Activated CD4-positive, alpha-beta T cell treated with anti-CD3 and anti-CD28 coated beads for 48 hours (primary cell): ENCODE results near the gene AGXT2.
A peak's percentile ranks its signal among the peaks of the same experiment; 100 is the strongest.
"Not testable (repeated sequence)": the region's sequence is repeated elsewhere in the genome, so short reads cannot be mapped to it uniquely, and the experiment has no call there.

Experiments used
- DNase-seq: peaks from one replicate; pipeline ENCODE4 v3.0.0-alpha.2; 2020

The AGXT2 gene

DNA sequence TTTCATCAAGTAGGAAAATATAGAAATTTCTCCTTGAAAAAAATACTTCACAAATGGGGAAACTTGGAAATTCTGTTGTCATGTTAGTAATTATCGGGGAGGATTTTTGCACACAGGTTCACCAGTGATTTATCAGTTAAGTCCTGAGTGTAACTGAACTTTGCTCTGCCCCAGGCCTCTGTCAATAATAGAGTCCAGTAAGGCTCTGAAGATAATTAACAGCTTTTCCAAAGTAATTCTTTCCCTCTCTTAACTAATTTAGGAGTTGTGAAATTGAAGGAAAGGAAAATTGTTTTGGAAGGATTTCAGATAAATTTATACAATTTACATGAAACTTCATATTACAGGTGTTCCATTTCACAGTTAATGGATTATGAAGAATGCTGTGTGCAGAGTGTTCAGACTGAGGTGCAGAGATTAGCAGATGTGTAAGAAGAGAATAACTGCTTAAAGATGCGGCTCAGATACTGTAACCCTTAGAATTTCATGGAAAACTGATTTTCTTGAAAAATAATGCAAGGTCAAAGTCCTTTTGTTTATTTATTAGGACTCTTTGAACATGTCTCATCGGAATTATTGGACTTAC, 2.9 kb upstream of the AGXT2 start:
- DNase-seq: no peak

DNA sequence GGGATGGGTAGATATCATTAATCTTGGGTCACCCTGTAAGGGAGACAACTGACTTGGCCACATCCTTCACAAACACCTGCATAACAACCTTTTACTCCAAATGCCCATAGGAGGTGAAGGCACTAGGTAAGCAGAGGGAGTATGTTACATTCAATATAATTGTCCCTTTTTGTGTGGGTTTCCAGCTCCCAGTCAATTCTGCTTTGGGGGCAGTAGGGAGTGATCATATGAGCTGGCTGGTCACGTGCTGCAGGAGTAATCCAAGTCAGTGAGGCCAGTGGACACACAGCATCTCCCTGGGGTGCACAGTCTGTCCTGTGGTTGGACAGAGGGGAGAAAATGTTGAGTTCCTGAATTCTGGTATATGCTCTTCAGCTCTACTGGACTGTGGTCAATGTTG, 1.2 kb upstream of the AGXT2 start:
- DNase-seq: no peak

DNA sequence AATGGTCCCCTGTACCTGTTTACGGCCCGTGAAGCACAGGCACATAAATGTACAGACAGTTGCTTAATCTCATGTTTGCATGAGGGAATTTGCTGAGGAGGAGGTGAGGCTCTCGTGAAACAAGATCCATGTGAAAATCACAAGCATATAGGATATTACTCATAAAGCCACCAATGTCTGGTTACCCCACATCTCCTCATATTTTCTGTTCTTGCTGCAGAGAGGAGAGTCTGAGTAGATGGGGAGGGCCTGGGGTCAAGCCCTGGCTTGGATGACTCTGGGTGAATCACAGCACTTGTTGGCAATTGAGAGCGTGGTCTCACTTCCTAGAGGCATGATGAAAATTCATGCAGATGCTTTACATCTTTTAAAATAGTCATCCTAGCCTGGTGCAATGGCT, 975 bp downstream of the AGXT2 start:
- DNase-seq: peak; percentile 6

GRCh38 chr5:35045280-35045679, 2.5 kb downstream of the AGXT2 start:
- no peak for DNase-seq

- DNase-seq: no peak
Measured at GRCh38 chr5:35044649-35045048, 3.1 kb downstream of the AGXT2 start.

GRCh38 chr5:35042781-35043180, 5.0 kb downstream of the AGXT2 start:
- no peak for DNase-seq

DNA sequence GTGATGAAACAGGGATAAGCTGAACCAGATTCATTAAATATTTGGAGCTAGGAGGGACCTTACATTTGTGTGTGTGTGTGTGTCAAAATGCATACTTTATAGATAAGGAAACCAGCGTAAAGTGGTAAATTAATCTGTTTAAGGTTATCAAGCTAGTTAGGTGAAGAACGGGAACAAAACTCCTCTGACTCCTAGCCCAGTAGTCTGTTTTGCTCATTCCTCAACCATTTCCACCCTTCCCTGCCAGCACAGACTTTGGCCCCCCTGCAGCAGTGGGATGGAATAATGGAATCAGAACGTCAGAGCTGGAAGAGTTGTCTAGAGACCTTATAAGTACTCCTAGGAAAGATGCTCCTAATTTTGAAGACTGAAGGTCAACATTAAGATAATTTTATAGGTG, 6.5 kb downstream of the AGXT2 start:
- DNase-seq: no peak

- DNase-seq: no peak
Measured at GRCh38 chr5:35038891-35039290, 8.9 kb downstream of the AGXT2 start.

DNA sequence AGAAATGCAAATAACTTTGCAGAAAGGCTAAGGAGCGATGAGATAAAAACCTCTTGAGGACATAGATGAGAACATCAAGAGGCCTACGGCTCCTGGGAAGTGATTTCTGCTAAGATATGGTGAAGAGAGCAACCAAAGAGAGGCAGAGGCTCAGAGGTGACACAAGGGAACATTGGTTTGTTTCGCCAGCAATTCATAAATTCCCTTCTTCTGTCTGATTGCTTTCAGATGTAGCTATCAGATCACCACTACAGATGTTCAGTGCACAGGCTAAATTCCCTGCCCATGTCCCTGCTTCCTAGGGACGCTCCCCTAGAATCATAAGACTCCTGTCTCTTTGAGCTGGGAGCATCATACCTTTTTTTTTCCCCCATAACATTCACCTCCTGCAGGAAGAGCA, 11.2 kb downstream of the AGXT2 start:
- DNase-seq: no peak

DNA sequence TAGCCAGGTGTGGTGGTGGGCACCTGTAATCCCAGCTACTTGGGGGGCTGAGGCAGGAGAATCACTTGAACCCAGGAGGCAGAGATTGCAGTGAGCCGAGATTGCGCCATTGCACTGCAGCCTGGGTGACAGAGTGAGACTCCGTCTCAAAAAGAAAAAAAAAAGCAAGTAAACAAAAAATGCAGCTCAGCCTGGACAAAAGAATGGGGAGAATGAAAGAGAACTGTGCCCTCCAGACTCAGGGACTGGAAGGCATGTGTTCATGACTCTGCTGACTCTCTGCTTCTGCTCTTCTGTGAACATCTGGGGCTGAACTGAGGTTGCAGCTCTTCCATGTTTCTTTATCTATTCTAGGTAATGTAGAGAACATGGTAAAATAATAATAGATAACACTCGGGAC, 11.8 kb downstream of the AGXT2 start:
- DNase-seq: not testable (repeated sequence)

DNA sequence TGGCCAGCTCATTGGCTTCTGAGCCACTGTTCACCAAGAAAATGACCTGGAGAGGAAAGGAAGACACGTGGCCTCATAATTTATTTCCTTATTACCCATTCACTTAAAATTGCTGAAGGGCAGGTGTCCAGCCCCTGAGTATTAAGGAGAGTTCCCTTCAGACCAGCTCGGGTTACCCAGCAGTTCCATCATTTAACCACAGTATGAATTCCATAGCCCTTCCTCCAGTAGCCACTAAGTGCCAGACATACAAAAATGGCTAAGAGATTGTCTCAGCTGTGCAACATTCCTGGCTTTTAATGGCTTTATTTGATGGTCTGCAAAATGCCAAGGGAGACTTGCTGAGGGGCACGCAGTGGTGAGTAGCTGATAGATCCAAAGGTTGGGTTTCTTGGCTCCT, 12.5 kb downstream of the AGXT2 start:
- no peak for DNase-seq

GRCh38 chr5:35032356-35032755, 15.4 kb downstream of the AGXT2 start:
- DNase-seq: no peak

- no peak for DNase-seq
Measured at GRCh38 chr5:35031276-35031675, 16.5 kb downstream of the AGXT2 start.

- DNase-seq: no peak
Measured at GRCh38 chr5:35030426-35031100, 17.2 kb downstream of the AGXT2 start.

DNA sequence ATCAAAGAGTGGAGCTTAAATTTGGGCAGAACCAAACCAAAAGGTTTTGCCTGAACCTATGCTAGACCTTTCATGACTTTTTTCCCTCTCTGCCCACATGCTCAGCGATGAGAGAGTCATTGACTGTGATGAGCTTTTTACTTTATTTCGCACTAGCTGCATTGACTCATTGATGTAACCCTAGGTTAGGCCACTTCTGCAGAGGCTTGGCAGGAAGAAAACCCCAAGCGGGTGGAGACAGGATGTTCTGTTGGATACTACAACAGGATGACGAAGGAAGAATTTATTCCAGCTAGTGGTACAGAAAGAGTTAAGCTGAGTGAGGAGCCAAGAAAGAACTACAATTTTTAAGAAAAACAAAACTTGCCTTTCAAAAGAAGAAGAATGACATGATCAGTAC, 18.4 kb downstream of the AGXT2 start:
- DNase-seq: peak; percentile 3

DNA sequence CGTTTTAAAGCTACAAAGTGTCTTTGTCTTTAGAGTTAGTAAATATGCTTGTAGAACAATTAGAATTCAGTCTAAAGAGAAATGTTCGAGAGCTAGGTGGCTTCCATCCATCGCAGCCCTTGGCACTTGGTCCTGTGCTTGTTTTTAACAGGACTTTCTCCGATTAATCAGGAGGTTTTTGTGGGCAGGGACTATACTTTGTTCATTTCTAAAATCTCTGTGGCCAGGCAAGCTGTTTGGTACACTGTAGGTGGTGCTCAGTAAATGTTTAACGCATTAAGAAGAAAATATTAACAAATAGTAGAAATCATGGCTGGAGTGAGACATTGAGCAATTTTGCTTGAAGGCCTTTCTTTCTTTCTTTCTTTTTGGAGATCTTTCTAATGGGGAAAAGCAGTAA, 20.8 kb downstream of the AGXT2 start:
- DNase-seq: no peak

GRCh38 chr5:35026280-35026840, 21.4 kb downstream of the AGXT2 start:
- no peak for DNase-seq

- DNase-seq: no peak
Measured at GRCh38 chr5:35024911-35025510, 22.7 kb downstream of the AGXT2 start.

DNA sequence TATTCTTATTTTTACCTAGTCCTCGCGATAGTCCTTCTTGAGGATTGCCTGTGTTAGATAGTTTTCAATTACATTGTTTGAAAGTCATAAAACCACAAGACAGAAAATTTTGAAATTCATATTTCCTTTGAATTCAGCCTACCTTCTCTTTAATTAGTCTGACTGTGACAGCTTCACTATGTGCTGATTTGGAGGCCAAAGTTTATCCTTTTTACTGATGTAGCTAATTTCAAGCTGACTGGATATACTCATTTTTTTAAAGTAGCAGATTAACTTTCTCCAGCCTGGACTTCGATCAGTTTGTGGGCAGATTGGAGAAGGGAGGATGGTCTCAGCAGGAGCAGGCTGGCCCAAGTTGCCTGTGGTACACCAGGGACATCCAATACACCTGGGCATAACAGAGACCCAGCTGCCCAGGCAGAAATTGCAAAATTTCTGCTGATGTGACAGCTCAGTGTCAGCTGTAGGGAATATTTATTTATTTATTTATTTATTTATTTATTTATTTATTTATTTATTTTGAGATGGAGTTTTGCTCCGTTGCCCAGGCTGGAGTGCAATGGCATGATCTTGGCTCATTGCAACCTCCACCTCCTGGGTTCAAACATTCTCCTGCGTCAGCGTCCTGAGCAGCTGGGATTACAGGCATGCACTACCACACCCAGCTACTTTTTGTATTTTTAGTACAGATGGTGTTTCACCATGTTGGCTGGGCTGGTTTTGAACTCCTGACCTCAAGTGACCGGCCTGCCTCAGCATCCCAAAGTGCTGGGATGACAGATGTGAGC, 24.2 kb downstream of the AGXT2 start:
- no peak for DNase-seq

DNA sequence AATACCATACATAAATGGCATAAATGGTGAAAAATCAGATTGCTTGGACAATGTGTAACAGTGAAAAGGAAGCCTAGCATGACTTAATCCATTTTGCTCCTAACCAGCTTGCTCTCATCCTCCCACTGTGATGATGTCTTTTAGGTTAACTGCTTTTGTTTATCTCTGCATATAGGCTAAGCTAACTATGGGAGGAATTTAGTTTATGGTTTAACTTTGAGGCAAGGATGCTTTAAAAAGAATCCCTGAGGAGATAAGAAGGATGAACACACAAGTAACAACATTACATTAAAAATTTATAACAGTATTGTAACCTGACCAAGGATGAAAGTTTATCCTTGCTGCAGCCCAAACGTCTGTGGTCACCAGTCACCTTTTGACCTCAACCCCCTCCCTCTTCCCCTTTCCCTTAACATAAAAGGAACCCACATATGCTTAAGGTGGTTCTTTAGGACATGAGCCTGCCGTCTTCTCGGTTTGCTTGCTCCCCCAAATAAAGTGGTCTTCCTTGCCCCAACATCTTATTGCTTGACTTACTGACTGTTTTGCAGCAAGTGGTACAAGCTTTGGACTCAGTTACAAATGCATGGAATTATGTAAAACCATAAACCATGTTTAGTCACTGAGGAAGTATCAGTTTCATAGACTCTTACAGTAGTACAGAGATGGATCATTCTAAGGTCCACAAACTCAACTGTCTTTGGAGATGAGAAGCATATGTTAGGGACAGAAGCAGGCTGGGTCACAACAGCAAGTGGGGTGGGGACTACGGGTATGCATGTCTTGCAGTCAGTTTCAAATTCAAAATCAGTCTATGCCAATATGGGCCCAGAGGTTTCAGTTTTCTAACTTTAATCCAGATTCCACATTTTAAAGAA, 31.3 kb downstream of the AGXT2 start:
- no peak for DNase-seq

GRCh38 chr5:35015063-35015462, 32.7 kb downstream of the AGXT2 start:
- DNase-seq: no peak

DNA sequence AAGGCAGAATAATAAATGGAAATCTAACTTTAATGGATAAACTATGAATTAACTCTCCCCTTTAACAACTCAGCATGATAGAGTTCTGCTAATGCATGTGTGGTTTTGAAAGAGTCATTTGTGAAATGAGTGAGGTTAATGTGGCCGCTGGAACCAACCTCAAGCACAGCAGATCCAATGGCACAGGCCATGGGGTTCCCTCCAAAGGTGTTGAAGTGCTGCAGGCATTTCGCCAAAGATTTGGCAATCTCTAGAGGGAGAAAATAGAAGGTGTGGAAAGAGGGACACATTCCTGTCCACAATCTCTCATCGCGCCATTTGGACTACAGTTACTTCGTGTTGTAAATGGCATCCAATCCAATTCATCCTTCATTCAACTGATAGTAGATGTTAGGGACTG, 35.0 kb downstream of the AGXT2 start:
- DNase-seq: peak; percentile 3

DNA sequence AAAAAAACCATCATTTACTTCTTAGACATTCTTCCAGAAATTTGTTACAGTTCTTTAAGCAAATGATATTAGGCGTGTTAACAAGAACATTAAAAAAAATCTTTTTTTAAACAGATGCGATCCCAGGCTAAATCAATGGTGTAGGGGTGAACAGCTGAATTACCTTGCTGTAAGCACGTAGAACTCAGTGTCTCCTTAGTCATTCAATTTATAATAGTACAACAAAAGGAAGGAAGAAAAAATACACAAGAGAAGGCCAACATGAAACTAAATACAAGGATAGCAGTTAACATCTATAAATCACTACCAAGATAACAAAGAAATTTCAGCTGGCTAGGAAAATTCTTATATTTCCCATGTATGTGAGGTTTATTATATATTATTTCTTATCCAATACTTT, 35.4 kb downstream of the AGXT2 start:
- no peak for DNase-seq
